HG03196 (cell line): Measurements from ENCODE around the gene MTMR10.

ENCODE experiments used
- ATAC-seq: cut with Tn5 transposase; IDR thresholded peaks from one replicate; pipeline ENCODE4 v1.9.1; 2021; ENCODE audit not compliant: unreplicated experiment

Gene MTMR10

GRCh38 chr15:30991255-30992235 is at the start of gene MTMR10:
Gene MTMR10, minus strand, starts transcription at chr15:30991628. Its CDS starts 122 bp downstream, at chr15:30991506.
- ATAC-seq = peak; percentile 87

- ATAC-seq = no peak
These were observed 49.2 kb upstream of the MTMR10 start for GRCh38 chr15:31040611-31041010.

DNA sequence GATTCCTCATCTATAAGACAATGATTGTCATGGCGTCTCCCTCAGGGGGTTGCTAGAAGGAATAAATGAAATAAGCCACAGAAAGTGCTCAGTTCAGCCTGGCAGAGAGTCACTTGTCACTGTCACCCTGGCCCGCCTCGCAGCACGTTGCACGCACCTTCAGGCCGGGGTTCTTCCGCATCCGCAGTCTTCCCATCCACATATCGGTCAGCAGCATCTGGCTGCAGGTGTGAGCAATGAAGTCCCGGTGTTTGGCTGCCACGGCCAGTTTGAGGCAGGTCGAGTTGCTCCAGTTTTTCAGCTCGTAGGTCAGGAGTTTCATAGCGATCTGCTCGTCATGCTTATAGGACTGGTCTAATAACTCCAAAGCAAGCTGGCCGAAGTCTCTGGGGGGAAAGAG is 48.5 kb upstream of the MTMR10 start:
- no peak for ATAC-seq

DNA sequence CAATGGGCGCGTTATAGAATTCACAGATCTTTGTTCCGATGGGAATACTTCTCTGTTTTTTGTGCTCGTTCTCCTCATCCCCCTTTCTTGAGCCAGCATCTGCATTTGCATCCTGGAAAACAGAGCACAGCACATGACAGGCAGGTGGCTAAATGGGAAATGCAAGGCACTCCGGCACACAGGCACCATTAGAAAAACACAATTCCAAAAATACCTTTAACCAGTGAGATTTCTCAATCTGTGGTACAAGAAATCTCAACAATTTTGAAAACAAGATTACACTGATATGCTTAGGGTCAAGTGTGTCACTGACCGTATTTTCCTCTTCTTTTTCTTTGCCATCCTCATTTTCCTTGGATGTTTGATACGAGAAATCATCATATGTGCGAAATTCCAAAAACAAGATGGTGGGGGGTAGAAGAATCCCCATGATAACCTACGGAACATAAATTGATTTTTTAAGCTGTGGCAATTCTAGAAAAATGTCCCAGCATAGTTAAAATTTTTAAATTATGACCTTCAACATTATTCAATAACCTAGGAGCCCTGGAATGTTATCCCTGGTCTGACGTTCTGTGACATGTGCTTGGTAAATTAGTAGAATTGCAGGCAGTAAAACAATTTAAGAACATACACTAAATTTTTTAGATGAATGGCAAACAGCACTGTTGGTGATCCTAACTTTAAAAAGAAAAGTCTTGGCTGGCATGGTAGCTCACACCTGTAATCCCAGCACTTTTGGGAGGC is 46.5 kb upstream of the MTMR10 start:
- ATAC-seq = no peak

- no peak for ATAC-seq
These were observed 45.4 kb upstream of the MTMR10 start for GRCh38 chr15:31036783-31037182.

DNA sequence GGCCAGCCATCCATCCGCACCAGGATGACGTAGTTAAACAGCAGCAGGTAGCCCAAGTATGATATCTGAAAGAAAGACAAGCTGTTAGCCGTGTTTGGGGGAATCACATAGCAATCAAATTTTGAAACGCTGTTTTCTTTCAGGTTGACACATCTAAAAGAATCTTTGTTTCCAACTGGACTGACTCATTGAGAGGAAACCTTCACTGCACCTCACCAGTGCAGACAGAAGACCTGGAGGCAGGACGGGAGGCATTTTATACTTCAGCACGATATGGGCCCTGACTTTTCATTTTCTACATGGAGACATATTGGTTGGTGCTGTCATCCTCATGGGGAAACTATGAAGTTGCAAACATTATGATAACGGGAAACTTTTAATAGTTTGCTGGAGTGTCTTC is 44.2 kb upstream of the MTMR10 start:
- no peak for ATAC-seq

GRCh38 chr15:31034152-31034551 is 42.7 kb upstream of the MTMR10 start:
- no peak for ATAC-seq

DNA sequence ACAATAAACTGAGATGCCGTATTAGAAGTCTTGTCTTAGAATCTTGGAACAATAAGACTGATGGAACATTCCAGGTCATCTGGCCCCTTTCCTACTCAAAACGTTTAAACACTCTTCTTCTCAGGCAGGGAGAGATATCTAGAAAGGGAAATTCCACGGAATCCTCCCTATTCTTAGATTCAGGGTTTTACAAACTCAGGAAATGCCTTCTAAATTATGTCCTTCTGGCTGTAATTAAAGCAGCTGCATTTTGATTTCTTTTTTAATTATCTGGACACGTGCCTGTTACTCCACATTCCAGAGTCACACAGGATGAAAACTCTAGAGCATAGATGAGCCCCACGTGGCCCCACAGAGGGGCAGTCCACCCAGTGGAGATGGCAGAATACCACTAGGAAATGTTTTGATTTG is 41.5 kb upstream of the MTMR10 start:
- no peak for ATAC-seq

GRCh38 chr15:31031471-31032067 is 40.1 kb upstream of the MTMR10 start:
- ATAC-seq = peak; percentile 90

- no peak for ATAC-seq
These were observed 36.6 kb upstream of the MTMR10 start for GRCh38 chr15:31027910-31028578.

- no peak for ATAC-seq
These were observed 34.6 kb upstream of the MTMR10 start for GRCh38 chr15:31025996-31026395.

DNA sequence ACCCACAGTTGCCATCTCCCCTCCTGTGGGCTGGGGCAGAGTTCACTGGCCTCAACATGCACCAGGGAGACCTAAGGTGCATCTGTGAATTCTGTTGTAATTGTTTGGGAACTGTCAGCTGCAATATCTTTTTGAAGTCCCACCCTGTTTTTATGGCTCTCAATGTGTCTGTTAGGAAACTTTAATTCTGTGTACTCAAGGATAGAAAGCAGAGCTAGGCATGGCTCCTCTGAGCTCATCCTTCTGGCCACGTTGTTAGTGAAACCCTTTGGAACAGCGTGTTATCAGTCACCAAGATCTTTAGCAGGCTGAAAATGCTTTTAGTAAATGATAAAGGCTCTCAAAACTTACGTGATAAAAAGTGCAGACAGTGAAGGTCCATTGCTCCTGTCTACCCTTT is 33.6 kb upstream of the MTMR10 start:
- no peak for ATAC-seq

DNA sequence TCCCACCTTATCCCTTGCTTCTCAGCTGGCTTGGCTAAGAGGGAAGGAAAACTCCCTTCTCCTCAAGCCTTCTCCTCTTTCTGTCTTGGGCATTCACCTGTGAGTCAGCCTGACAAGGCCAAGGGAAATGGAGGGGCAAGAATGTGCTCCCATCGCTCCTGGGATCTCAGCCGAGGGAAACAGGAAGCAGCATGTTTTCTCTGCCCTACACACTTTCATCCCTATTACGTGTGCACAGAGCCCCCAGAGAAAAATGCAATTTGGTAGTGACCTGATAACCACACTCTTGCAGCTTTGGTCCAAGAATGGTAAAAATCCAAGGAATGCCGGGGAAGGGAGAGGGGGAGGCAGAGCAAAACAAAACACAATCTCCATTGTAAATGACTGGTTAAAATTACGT is 32.9 kb upstream of the MTMR10 start:
- ATAC-seq = no peak

DNA sequence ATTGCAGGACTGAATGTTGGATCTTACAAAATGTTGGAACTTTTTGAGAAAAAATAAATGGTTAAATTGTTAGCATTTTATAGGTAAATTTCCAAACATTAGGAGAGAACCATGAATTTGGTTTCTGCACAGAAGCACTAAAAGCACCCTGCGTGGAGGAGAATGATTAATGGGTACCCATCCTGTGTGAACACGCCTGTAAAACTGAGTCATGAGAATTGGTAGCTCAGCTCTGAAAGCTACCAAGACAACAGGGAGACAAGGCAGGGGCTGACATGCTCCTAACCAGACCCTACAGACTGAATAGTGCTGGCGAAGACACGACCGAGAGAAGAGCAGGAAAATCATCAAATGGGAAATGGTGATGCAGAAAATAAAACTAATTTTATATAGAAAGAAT is 32.4 kb upstream of the MTMR10 start:
- ATAC-seq = no peak

- no peak for ATAC-seq
These were observed 29.7 kb upstream of the MTMR10 start for GRCh38 chr15:31021067-31021665.

GRCh38 chr15:31020542-31020941 is 29.1 kb upstream of the MTMR10 start:
- ATAC-seq = no peak

GRCh38 chr15:31019986-31020385 is 28.6 kb upstream of the MTMR10 start:
- no peak for ATAC-seq

DNA sequence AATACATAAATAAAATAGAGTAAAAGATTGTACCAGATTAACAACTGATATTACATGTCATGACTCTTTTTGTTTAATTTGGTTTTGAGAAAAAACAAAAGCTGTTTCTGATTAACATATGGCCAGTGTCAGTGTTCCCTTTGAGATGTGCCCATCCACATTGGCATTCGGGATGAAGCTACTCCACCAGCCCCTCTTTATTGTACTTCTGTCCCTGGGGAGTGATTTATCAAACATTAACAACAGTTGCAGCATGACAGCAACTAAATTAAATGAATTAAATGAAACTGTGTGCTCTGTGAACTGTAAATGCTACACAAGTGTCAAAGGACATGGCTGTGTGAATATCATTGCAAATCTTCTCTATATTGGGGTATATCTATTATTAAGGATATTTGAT is 25.9 kb upstream of the MTMR10 start:
- no peak for ATAC-seq

DNA sequence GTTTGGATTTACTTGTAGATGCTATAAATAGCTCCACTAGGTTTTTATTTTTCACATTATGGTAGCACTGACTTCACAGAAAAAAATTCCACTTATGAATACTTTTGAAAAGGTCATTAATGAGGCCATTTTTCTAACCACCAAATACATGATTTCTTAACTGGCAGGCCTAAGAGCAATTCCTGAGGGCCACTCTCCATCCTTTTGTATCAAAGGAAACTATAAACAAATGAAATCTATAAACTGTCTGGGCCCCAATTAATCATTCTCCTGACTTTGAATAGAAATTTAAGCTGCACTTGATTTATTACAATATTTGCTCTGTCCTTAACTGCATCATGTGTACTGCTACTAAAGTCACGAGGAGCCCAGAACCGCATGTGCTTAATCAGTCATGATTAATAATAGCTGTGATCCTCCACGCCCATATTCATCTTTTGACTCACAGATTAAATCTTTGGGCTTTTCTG is 25.1 kb upstream of the MTMR10 start:
- ATAC-seq = no peak

GRCh38 chr15:31014608-31014925 is 23.1 kb upstream of the MTMR10 start:
- ATAC-seq = no peak
